Nephron progenitor cell (in vitro differentiated cells): ENCODE results near the gene DNTTIP2.
"Not testable (repeated sequence)": the region's sequence is repeated elsewhere in the genome, so short reads cannot be mapped to it uniquely, and the experiment has no call there.

Experiments used
- DNase-seq: peaks from one replicate; pipeline ENCODE4 v3.0.0; 2021
- H3K27ac Mint-ChIP-seq: 2 replicates; pipeline ENCODE4 v1.8.0; 2021; ENCODE audit warnings: mild to moderate bottlenecking, moderate library complexity, mixed read lengths
- H3K27me3 Mint-ChIP-seq: 2 replicates; pipeline ENCODE4 v1.8.0; 2021; ENCODE audit warnings: mild to moderate bottlenecking, low read depth, mixed read lengths; ENCODE audit not compliant: poor library complexity
- H3K36me3 Mint-ChIP-seq: 2 replicates; pipeline ENCODE4 v1.8.0; 2021; ENCODE audit warnings: low read depth, mixed read lengths
- H3K4me1 Mint-ChIP-seq: 2 replicates; pipeline ENCODE4 v1.8.0; 2021; ENCODE audit warnings: mixed read lengths
- H3K4me3 Mint-ChIP-seq: 2 replicates; pipeline ENCODE4 v1.8.0; 2021; ENCODE audit warnings: mild to moderate bottlenecking, moderate library complexity, mixed read lengths
- H3K9me3 Mint-ChIP-seq: 2 replicates; pipeline ENCODE4 v1.8.0; 2021; ENCODE audit warnings: mild to moderate bottlenecking, moderate library complexity, mixed read lengths
- CTCF ChIP-seq: fragments of 200-600 bp; sonication (generic); IDR thresholded peaks from 2 replicates; pipeline ENCODE4 v1.5.0; 2021; ENCODE audit warnings: antibody characterized with exemption

Gene DNTTIP2

GRCh38 chr1:93871366-93871765, 7.6 kb downstream of the DNTTIP2 start:
- TF ChIP-seq CTCF = no peak
- Mint-ChIP-seq H3K4me3 (no peak overlapping the region), H3K36me3 (peaks cover 65% of the 10 kb centered on the region), H3K9me3 (no peaks in the 10 kb centered on the region), H3K4me1 (peaks cover 4% of the 10 kb centered on the region), H3K27me3 (no peaks in the 10 kb centered on the region), H3K27ac (no peak overlapping the region)
- no peak for DNase-seq

- Mint-ChIP-seq H3K4me1 (no peaks in the 10 kb centered on the region), H3K9me3 (no peaks in the 10 kb centered on the region), H3K27ac (no peak overlapping the region), H3K36me3 (peaks cover 52% of the 10 kb centered on the region), H3K27me3 (peaks cover 4% of the 10 kb centered on the region), H3K4me3 (no peak overlapping the region)
- DNase-seq = no peak
- no peak for TF ChIP-seq CTCF
Measured at GRCh38 chr1:93869653-93870052, 9.4 kb downstream of the DNTTIP2 start.

- not testable (repeated sequence) for H3K4me3 Mint-ChIP-seq, H3K27ac Mint-ChIP-seq, DNase-seq, H3K27me3 Mint-ChIP-seq, H3K4me1 Mint-ChIP-seq, H3K9me3 Mint-ChIP-seq
- H3K36me3 Mint-ChIP-seq = peaks cover 43% of the 10 kb centered on the region
Measured at GRCh38 chr1:93868492-93868891, 10.5 kb downstream of the DNTTIP2 start.

GRCh38 chr1:93865253-93865652, 13.8 kb downstream of the DNTTIP2 start:
- H3K9me3 Mint-ChIP-seq = no peaks in the 10 kb centered on the region
- no peak for DNase-seq
- no peak overlapping the region for H3K4me3 Mint-ChIP-seq
- H3K36me3 Mint-ChIP-seq = peaks cover 27% of the 10 kb centered on the region
- H3K4me1 Mint-ChIP-seq = no peaks in the 10 kb centered on the region
- H3K27ac Mint-ChIP-seq = no peak overlapping the region
- peaks cover 7% of the 10 kb centered on the region for H3K27me3 Mint-ChIP-seq
- no peak for TF ChIP-seq CTCF

- Mint-ChIP-seq H3K9me3 (peaks cover 7% of the 10 kb centered on the region), H3K4me3 (no peak overlapping the region), H3K36me3 (peaks cover 17% of the 10 kb centered on the region), H3K27me3 (peaks cover 7% of the 10 kb centered on the region), H3K4me1 (no peaks in the 10 kb centered on the region), H3K27ac (no peak overlapping the region)
- TF ChIP-seq CTCF = no peak
- no peak for DNase-seq
Measured at GRCh38 chr1:93864175-93864574, 14.8 kb downstream of the DNTTIP2 start.

GRCh38 chr1:93857653-93858052, 21.4 kb downstream of the DNTTIP2 start:
- peaks cover 11% of the 10 kb centered on the region for H3K36me3 Mint-ChIP-seq
- peaks cover 16% of the 10 kb centered on the region for H3K27me3 Mint-ChIP-seq
- H3K4me1 Mint-ChIP-seq, H3K4me3 Mint-ChIP-seq, H3K27ac Mint-ChIP-seq, DNase-seq: not testable (repeated sequence)
- peaks cover 54% of the 10 kb centered on the region for H3K9me3 Mint-ChIP-seq

- peaks cover 11% of the 10 kb centered on the region for H3K36me3 Mint-ChIP-seq
- not testable (repeated sequence) for H3K27ac Mint-ChIP-seq, H3K4me1 Mint-ChIP-seq, DNase-seq, H3K4me3 Mint-ChIP-seq
- peaks cover 16% of the 10 kb centered on the region for H3K27me3 Mint-ChIP-seq
- peaks cover 57% of the 10 kb centered on the region for H3K9me3 Mint-ChIP-seq
Measured at GRCh38 chr1:93855983-93856382, 23.0 kb downstream of the DNTTIP2 start.

GRCh38 chr1:93853940-93854339, 25.1 kb downstream of the DNTTIP2 start:
- H3K27ac Mint-ChIP-seq = no peak overlapping the region
- peaks cover 68% of the 10 kb centered on the region for H3K9me3 Mint-ChIP-seq
- H3K4me1 Mint-ChIP-seq = no peaks in the 10 kb centered on the region
- DNase-seq = no peak
- H3K36me3 Mint-ChIP-seq = peaks cover 23% of the 10 kb centered on the region
- no peak for TF ChIP-seq CTCF
- H3K4me3 Mint-ChIP-seq = no peak overlapping the region
- H3K27me3 Mint-ChIP-seq = peaks cover 15% of the 10 kb centered on the region
